IMR-90 (cell line): ENCODE measurements around the gene TULP4. TPM values are rescaled to one million over a fixed set of nuclear protein-coding genes. Genes with fewer than 3 reads are reported as not detected.

ENCODE experiments used
- ATAC-seq: fragments of 200-7000 bp; cut with Tn5 transposase; 2 replicates; pipeline ENCODE4 v1.9.1; 2020; ENCODE audit warnings: low read depth, mild to moderate bottlenecking, moderate library complexity
- BruUV-seq: library from RNA; stranded (reverse); fragments of 400-500 nt; replicated peaks from 2 replicates; lab custom pipeline; 2021; lab: Mats Ljungman, UMichigan
- CTCF ChIA-PET: fragments of 300-600 bp; formaldehyde crosslinking; extraction: SDS; loops from one replicate; lab custom pipeline; 2021; ENCODE audit warnings: antibody characterized with exemption; lab: Yijun Ruan, JAX
- POLR2A ChIA-PET: fragments of 300-600 bp; sonication (Branson Sonifier 250); formaldehyde crosslinking; loops from one replicate; lab custom pipeline; 2022; ENCODE audit warnings: antibody characterized with exemption; ENCODE audit not compliant: unreplicated experiment; lab: Charles Lee
- DNase-seq: peaks from one replicate; pipeline ENCODE4 v3.0.0; 2013
- H2AFZ ChIP-seq: replicated peaks from 2 replicates; pipeline ENCODE3; 2013; ENCODE audit warnings: low read length, mild to moderate bottlenecking; ENCODE audit not compliant: poor library complexity
- H2AK5ac ChIP-seq: 2 replicates; pipeline ENCODE4 v1.6.1; 2013; ENCODE audit warnings: low read depth, low read length, inconsistent platforms
- H2AK9ac ChIP-seq: replicated peaks from 2 replicates; pipeline ENCODE3; 2013; ENCODE audit warnings: mild to moderate bottlenecking, low read depth, low read length, moderate library complexity; ENCODE audit not compliant: poor library complexity
- H2BK120ac ChIP-seq: 2 replicates; pipeline ENCODE4 v1.6.1; 2013; ENCODE audit warnings: low read depth, low read length, inconsistent platforms
- H2BK15ac ChIP-seq: 3 replicates; pipeline ENCODE4 v1.6.1; 2013; ENCODE audit warnings: low read depth, low read length, inconsistent platforms
- H2BK20ac ChIP-seq: 2 replicates; pipeline ENCODE4 v1.6.1; 2013; ENCODE audit warnings: low read depth, mild to moderate bottlenecking, inconsistent platforms, low read length, moderate library complexity
- H2BK5ac ChIP-seq: 2 replicates; pipeline ENCODE4 v1.6.1; 2013; ENCODE audit warnings: mild to moderate bottlenecking, low read depth, low read length, inconsistent platforms; ENCODE audit not compliant: poor library complexity, severe bottlenecking
- H3K14ac ChIP-seq: replicated peaks from 2 replicates; pipeline ENCODE4 v1.6.1; 2013; ENCODE audit warnings: low read depth, low read length, inconsistent platforms
- H3K18ac ChIP-seq: 2 replicates; pipeline ENCODE4 v1.6.1; 2013; ENCODE audit warnings: low read depth, low read length, control low read depth
- H3K23ac ChIP-seq: 2 replicates; pipeline ENCODE4 v1.6.1; 2013; ENCODE audit warnings: low read depth, low read length, inconsistent platforms
- H3K27ac ChIP-seq: 2 replicates; pipeline ENCODE4 v1.5.1; 2013; ENCODE audit warnings: mild to moderate bottlenecking, control low read depth, low read length; ENCODE audit not compliant: insufficient read depth
- H3K27me3 ChIP-seq: 2 replicates; pipeline ENCODE4 v1.6.1; 2013; ENCODE audit warnings: low read length; ENCODE audit not compliant: control insufficient read depth, insufficient read depth
- H3K36me3 ChIP-seq: 2 replicates; pipeline ENCODE4 v1.6.1; 2013; ENCODE audit warnings: low read length, mixed read lengths; ENCODE audit not compliant: control insufficient read depth, insufficient read depth
- H3K4ac ChIP-seq: 2 replicates; pipeline ENCODE4 v1.6.1; 2013; ENCODE audit warnings: low read depth, low read length, inconsistent platforms
- H3K4me1 ChIP-seq: 2 replicates; pipeline ENCODE4 v1.6.1; 2013; ENCODE audit warnings: low read length, mixed read lengths; ENCODE audit not compliant: control insufficient read depth, insufficient read depth
- H3K4me2 ChIP-seq: 2 replicates; pipeline ENCODE4 v1.6.1; 2013; ENCODE audit warnings: low read depth, mild to moderate bottlenecking, control low read depth, low read length, moderate library complexity
- H3K4me3 ChIP-seq: 2 replicates; pipeline ENCODE4 v1.5.1; 2013; ENCODE audit warnings: low read depth, mild to moderate bottlenecking, control low read depth, low read length, moderate library complexity; ENCODE audit not compliant: insufficient read depth
- H3K56ac ChIP-seq: 2 replicates; pipeline ENCODE4 v1.6.1; 2013; ENCODE audit warnings: low read length, inconsistent platforms; ENCODE audit not compliant: insufficient read depth; ENCODE audit errors: extremely low read depth
- H3K79me1 ChIP-seq, 2 experiments: 2 replicates each; pipeline ENCODE4 v1.6.1; 2013; ENCODE audit warnings: low read length in 2 of 2, inconsistent platforms in 1 of 2, low read depth in 1 of 2
- H3K9ac ChIP-seq: 2 replicates; pipeline ENCODE4 v1.6.1; 2013; ENCODE audit warnings: low read depth, low read length, control low read depth
- H3K9me1 ChIP-seq: 2 replicates; pipeline ENCODE4 v1.6.1; 2013; ENCODE audit warnings: low read length, inconsistent platforms; ENCODE audit not compliant: insufficient read depth
- H3K9me3 ChIP-seq: 2 replicates; pipeline ENCODE4 v1.6.1; 2013; ENCODE audit warnings: low read length; ENCODE audit not compliant: control insufficient read depth, insufficient read depth
- H4K20me1 ChIP-seq: 2 replicates; pipeline ENCODE4 v1.6.1; 2013; ENCODE audit warnings: low read length, inconsistent platforms; ENCODE audit not compliant: insufficient read depth
- H4K5ac ChIP-seq: 2 replicates; pipeline ENCODE4 v1.6.1; 2013; ENCODE audit warnings: mild to moderate bottlenecking, low read depth, low read length, control low read depth
- H4K8ac ChIP-seq, 2 experiments: 2 replicates each; pipeline ENCODE4 v1.6.1; 2013; ENCODE audit warnings: low read depth in 2 of 2, low read length in 2 of 2, control low read depth in 1 of 2, inconsistent platforms in 1 of 2
- H4K91ac ChIP-seq: 2 replicates; pipeline ENCODE4 v1.6.1; 2013; ENCODE audit warnings: low read depth, low read length, inconsistent platforms; ENCODE audit not compliant: insufficient read depth
- BHLHE40 ChIP-seq: fragments of 150-350 bp; IDR thresholded peaks from 2 replicates; pipeline ENCODE4 v1.6.1; 2016; ENCODE audit warnings: mild to moderate bottlenecking, low read depth, low read length
- CEBPB ChIP-seq: IDR thresholded peaks from 2 replicates; pipeline ENCODE4 v1.6.1; 2012; ENCODE audit warnings: low read depth, low read length, improper control_type of control experiment
- ELK1 ChIP-seq: fragments of 150-350 bp; IDR thresholded peaks from 2 replicates; pipeline ENCODE4 v1.6.1; 2016; ENCODE audit warnings: low read depth, mild to moderate bottlenecking, low read length, moderate library complexity, borderline replicate concordance
- FOS ChIP-seq: fragments of 150-350 bp; IDR thresholded peaks from 2 replicates; pipeline ENCODE4 v1.6.1; 2016; ENCODE audit warnings: low read depth, low read length
- MAFK ChIP-seq: IDR thresholded peaks from 2 replicates; pipeline ENCODE4 v1.6.1; 2012; ENCODE audit warnings: low read depth, low read length, improper control_type of control experiment
- MAZ ChIP-seq: IDR thresholded peaks from 2 replicates; pipeline ENCODE4 v1.6.1; 2012; ENCODE audit warnings: low read depth, mild to moderate bottlenecking, low read length, improper control_type of control experiment, moderate library complexity, borderline replicate concordance
- MXI1 ChIP-seq: IDR thresholded peaks from 2 replicates; pipeline ENCODE4 v1.6.1; 2012; ENCODE audit warnings: low read depth, mild to moderate bottlenecking, low read length, moderate library complexity, borderline replicate concordance
- NFE2L2 ChIP-seq: fragments of 150-350 bp; IDR thresholded peaks from 2 replicates; pipeline ENCODE4 v1.6.1; 2016; ENCODE audit warnings: low read depth, mild to moderate bottlenecking, low read length
- POLR2A ChIP-seq: IDR thresholded peaks from 2 replicates; pipeline ENCODE4 v1.6.1; 2012; ENCODE audit warnings: mild to moderate bottlenecking, low read depth, low read length
- RAD21 ChIP-seq: IDR thresholded peaks from 2 replicates; pipeline ENCODE4 v1.6.1; 2012; ENCODE audit warnings: low read length, improper control_type of control experiment
- RCOR1 ChIP-seq: IDR thresholded peaks from 2 replicates; pipeline ENCODE4 v1.6.1; 2012; ENCODE audit warnings: mild to moderate bottlenecking, low read length, improper control_type of control experiment; ENCODE audit not compliant: insufficient replicate concordance
- RFX5 ChIP-seq: IDR thresholded peaks from 2 replicates; pipeline ENCODE4 v1.8.0; 2012; ENCODE audit warnings: low read depth, mild to moderate bottlenecking, low read length, moderate library complexity
- SMC3 ChIP-seq: fragments of 150-350 bp; IDR thresholded peaks from 2 replicates; pipeline ENCODE4 v1.6.1; 2016; ENCODE audit warnings: low read depth, mild to moderate bottlenecking, antibody characterized with exemption, low read length, moderate library complexity
- USF2 ChIP-seq: fragments of 150-350 bp; IDR thresholded peaks from 2 replicates; pipeline ENCODE4 v1.6.1; 2017; ENCODE audit warnings: mild to moderate bottlenecking, antibody characterized with exemption, low read length, low read depth
- WGBS, 2 experiments: methylation state at CpG; one replicate each; pipeline versions ENCODE4 v1.1.5 to v1.1.7; 2013; ENCODE audit warnings: missing lambda C conversion rate in 2 of 2; ENCODE audit not compliant: insufficient read length in 1 of 2; ENCODE audit errors: extremely low coverage in 2 of 2; 5-methylcytosine and 5-hydroxymethylcytosine counted together
- dilution Hi-C: fragments of 300-500 bp; cut with HindIII; formaldehyde crosslinking; loops from one replicate; pipeline ENCODE4 v1.14.3; 2018; ENCODE audit warnings: low sequenced_read_pairs; ENCODE audit not compliant: unreplicated experiment
- in situ Hi-C: fragments of 300-500 bp; cut with MboI; formaldehyde crosslinking; loops from 3 replicates; pipeline ENCODE4 v1.14.3; 2019; ENCODE audit warnings: low sequenced_read_pairs, inconsistent platforms, mixed read lengths
- intact Hi-C: fragments of 100-400 bp; cut with micrococcal nuclease; formaldehyde crosslinking; loops from 2 replicates; pipeline ENCODE4 v1.10.0; 2022
- polyA plus RNA-seq, 3 experiments: library from polyadenylated mRNA; depleted of rRNA; stranded (reverse); fragments of >200 nt; gene quantifications; 2 replicates each; pipeline ENCODE4 v1.2.3, GENCODE V29; 2012; ENCODE audit warnings: low replicate concordance in 1 of 3
- total RNA-seq: library from RNA; depleted of rRNA; stranded (reverse); fragments of >200 nt; gene quantifications from 2 replicates; pipeline ENCODE4 v1.2.3, GENCODE V29; 2012

TULP4 gene
- total and polyA plus RNA-seq, 2 of the 4 experiments (the other 2 are of a cell fraction): 8.1 to 30.6 TPM

GRCh38 chr6:158290659-158291058 lies 21.6 kb upstream of the TULP4 start:
- Histone ChIP-seq H3K56ac (no peak overlapping the region), H3K14ac (no peak overlapping the region), H3K23ac (no peak overlapping the region), H4K5ac (no peak overlapping the region), H3K4ac (no peak overlapping the region), H2BK5ac (no peak overlapping the region), H3K79me1 (peaks cover 17 to 28% of the 10 kb centered on the region in 2 experiments; a peak in 3 of 4 replicates), H3K9me3 (0 out of 2 replicates have a peak, but pooled peaks cover under 1% of the 10 kb centered on the region), H3K4me1 (peaks cover 3% of the 10 kb centered on the region), H2BK20ac (no peak overlapping the region), H3K4me3 (no peak overlapping the region), H3K36me3 (peaks cover 2% of the 10 kb centered on the region; the same call in 1 of the 2 replicates), H4K91ac (no peak overlapping the region), H4K20me1 (peaks cover 9% of the 10 kb centered on the region), H2BK15ac (no peak overlapping the region), H3K27ac (no peak overlapping the region), H3K27me3 (no peaks in the 10 kb centered on the region), H2BK120ac (no peak overlapping the region), H3K9ac (no peak overlapping the region), H3K18ac (no peak overlapping the region), H3K9me1 (peaks cover under 1% of the 10 kb centered on the region; the same call in 1 of the 2 replicates), H2AK9ac (no peak overlapping the region), H2AK5ac (no peak overlapping the region), H4K8ac (no peak overlapping the region), H3K4me2 (no peak overlapping the region), H2AFZ (no peak overlapping the region)
- no CpG with 5 or more reads among the region's 3 CpGs for WGBS, 2 experiments
- CTCF ChIA-PET: no interaction called here
- TF ChIP-seq RCOR1: no peak
- no peak for TF ChIP-seq BHLHE40
- no peak for TF ChIP-seq NFE2L2
- no peak for TF ChIP-seq ELK1
- no peak for TF ChIP-seq RFX5
- no peak for TF ChIP-seq MXI1
- no peak for TF ChIP-seq RAD21
- no peak for TF ChIP-seq SMC3
- no peak for TF ChIP-seq CEBPB
- TF ChIP-seq USF2: no peak
- no peak for TF ChIP-seq MAFK
- no peak for TF ChIP-seq POLR2A
- no peak for TF ChIP-seq FOS
- TF ChIP-seq MAZ: no peak
- DNase-seq (no peak), ATAC-seq (no peak)
- intact Hi-C loops (no loop called here), dilution Hi-C loops (no loop called here), in situ Hi-C loops (no loop called here)
- POLR2A ChIA-PET: no interaction called here
- BruUV-seq: no TSS peak
